Hematopoietic multipotent progenitor cell treated with erythropoietin and hydrocortisone succinate and interleukin-3 and kit ligand, for 17 days (in vitro differentiated cells): ENCODE measurements around the gene FAM171A2.
A peak's percentile ranks its signal among the peaks of the same experiment; 100 is the strongest.
"Not testable (repeated sequence)": the region's sequence is repeated elsewhere in the genome, so short reads cannot be mapped to it uniquely, and the experiment has no call there.

Source experiments
- DNase-seq: peaks from one replicate; pipeline ENCODE4 v3.0.0-alpha.2; 2015; ENCODE audit warnings: low spot score

The FAM171A2 gene

DNA sequence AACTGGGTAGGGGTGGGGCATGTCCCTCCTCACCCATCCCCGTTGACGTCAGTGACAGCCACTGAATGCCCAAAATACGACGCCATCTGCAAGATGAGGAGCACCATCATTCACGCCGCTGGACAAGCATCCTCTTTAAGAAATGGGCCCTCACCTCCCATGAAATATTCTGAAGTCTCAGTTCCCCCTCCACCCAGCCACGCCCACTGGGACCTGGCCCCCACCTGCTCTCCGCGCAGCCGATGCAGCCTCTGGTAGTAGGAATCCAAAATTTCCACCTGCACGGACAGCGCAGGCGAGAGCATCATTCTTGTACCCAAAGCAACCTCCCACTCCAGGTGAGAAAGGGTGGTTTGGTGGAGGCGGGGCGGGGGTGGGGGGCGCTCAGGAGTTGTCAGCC, 20.2 kb upstream of the FAM171A2 start:
- DNase-seq: no peak

DNA sequence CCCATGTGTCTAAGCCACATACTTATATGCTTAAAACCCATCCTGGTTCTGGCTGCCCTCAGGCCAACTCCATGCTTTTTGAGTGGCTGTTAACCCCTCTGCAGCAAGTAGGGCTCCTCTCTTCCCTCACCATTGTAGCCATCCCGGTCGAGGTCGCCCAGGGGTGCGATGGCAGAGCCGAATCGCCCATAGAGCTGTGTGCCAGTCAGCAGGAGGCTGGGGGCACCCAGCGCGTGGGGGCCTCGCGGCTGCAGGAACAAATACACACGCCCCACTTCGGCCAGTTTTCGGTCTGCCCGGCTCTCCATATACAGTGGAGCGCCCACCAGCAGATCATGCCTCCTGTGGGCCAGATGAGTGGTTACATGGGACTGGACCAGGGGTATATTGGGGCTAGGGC, 19.7 kb upstream of the FAM171A2 start:
- no peak for DNase-seq

DNA sequence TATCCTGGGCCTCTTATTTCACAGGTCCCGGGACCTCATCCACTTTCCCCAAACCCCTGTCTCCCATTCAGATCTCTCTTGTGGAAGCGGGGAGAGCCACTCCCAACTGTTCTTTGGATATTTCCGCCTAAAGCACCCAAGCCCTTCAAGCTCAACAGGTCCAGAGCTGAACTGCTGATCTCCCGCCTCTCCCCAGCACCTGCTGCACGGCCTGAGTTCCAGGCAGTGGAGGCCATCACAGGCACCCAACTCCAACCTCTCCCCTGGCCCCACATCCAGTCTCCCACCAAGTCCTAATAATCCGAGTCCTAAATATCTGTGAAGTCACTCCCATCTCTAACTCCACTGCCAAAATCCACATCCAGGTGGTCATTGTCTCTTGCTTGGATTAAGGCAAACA, 19.3 kb upstream of the FAM171A2 start:
- no peak for DNase-seq

DNA sequence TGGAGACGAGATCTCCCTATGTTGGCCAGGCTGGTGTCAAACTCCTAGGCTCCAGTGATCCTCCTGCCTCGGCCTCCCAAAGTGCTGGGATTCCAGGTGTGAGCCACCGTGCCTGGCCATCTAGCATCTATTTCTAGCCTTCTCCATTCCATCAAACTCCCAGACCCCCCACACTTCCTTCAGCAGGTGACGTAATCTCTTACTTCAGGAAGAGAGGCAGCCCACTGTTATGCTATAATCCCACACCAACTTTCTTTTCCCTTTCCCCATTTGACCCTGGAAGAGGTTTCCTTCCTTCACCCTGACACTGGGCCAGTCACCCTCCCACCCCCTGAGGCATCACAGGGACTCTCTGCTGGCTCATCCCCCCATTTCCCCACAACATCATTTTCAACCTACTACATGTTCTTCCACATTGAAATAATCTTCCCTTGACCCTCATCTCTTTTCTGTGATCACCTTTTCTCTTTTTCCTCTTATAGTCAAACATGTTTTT, 18.2 kb upstream of the FAM171A2 start:
- DNase-seq: no peak

DNA sequence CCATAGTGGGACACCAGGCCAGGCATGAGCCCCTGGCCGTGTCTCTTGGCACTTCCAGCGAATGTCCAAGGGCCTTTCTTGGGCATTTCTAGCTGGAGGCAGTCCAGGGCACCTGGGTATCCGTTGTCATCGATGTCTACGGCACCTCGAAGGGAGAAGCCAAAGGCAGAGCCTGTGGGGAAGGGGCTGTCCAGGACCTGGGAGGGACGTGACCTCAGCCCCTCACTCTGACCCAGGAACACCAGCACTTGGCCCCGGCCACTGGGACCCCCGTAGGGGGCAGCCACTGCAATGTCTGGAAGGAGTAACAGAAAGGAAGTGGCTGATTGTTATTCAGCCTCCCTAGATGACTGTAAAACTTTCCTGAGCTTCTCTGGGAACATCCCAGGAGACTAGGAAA, 17.1 kb upstream of the FAM171A2 start:
- DNase-seq: no peak

DNA sequence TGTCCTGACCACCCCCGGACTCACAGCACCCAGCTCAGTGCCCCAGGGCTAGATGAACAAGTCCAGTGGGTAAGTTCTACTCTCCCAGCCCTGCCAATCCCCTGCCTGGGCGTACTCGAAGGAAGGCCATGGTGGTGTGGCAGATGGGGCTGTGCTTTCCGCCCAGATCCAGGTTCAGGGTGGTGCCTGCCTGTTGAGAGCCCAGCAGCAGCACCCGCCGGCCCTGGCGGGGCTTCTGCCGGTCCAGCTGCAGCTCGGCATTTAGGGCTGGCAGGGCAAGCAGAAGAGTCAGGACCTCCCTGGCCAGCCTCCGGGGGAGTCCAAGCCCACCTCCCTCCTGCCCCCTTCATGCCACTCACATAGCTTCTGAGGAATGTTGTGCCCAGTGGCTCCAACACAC, 16.2 kb upstream of the FAM171A2 start:
- DNase-seq: no peak

DNA sequence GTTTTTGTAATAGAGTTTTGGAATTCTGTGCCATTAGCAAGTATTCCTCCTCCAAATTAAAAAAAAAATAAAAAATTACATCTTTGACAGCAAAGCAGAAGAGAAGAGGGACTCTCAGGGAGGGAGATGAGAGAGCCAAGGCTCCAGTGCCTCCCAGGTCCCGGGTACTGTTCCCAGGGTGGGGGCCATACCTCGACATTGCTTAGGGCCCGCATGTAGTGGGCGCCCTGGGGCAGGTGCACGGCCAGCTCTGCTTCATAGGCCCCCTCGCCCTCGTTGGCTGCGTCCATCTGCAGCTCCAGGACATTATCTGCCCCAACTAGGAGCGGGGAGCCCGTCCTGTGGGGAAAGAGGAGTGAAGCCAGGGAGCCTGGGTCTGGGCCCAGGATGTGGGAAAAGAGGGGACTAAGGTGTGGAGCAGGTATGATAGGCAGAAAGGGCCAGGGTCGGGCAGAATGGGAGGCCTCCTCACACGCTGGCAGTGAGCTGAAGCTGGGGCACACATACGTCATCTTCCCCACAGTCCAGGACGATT, 14.6 kb upstream of the FAM171A2 start:
- DNase-seq: no peak

DNA sequence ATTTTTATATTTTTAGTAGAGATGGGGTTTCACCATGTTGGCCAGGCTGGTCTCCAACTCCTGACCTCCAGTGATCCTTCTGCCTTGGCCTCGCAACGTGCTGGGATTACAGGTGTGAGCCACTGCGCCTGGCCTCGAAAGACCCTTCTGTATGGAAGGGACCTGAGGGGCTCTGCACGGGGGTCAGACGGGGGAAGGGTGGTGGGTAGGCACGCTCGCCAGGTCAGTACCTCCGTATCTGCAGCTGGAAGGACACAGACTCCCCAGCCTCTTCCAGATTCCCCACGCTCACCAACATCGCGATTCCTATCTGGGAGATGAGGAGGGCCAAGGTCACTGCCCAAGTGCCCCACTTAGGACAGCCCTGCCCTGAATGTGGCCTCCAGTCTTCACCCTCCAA, 13.1 kb upstream of the FAM171A2 start:
- no peak for DNase-seq

DNA sequence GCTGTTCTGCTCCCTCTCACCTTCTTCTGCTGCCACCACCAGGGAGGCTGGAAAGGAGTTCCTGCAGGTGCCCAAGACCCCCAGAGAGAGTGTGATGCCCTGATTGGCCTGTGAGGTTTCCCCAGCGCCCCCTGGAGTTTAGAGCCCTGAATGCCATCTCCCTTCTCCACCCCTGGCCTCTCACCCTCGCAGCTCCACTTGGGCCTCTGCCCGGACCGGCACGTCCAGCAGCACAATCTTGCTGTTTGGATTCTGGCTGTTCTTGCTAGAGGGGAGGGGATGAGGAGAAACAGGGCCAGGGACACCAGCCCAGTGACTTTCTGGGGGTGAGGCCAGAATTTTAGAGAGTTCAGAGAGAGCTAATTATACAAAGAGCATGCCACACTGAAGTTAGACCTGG, 12.5 kb upstream of the FAM171A2 start:
- peak; percentile 13 for DNase-seq

DNA sequence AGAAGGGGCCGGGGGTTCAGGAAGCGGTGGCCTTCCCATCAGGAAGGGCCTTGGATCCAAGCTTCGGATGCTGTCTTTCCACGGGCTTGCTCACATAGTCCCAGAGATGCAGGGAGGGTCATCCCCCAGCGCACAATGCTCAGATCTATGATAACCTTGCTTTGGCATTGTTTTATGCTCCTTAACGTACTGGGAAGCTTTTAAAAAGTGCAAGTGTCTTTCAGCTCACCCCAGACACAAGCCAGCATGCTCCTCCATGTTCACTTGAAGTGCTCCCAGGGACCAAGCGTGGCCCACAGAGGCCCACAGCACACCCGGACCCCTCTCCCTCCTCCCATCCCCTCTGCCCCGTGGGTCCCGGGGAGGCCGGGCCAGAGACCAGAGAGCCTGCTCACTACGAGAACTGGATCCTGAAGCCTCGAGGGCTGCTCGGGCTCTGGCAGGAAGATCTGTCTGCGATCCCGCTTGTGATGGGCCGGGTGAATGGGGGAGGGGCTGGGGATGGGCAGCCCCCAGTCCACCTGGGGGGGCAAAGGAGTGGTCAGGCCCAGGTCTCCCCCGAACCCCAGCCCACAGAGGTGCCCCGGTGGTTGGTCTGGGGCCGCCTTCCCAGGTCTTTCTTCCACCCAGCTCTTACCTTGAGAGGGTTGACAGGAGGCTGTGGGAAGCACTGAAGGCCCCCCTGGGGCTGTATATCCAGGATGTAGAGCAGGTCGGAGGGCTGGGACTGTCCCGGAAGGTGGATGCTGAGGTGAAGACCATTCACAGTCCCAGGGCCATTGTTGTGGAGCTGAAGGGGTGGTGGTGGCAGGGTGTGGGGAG, 11.8 kb upstream of the FAM171A2 start:
- no peak for DNase-seq

DNA sequence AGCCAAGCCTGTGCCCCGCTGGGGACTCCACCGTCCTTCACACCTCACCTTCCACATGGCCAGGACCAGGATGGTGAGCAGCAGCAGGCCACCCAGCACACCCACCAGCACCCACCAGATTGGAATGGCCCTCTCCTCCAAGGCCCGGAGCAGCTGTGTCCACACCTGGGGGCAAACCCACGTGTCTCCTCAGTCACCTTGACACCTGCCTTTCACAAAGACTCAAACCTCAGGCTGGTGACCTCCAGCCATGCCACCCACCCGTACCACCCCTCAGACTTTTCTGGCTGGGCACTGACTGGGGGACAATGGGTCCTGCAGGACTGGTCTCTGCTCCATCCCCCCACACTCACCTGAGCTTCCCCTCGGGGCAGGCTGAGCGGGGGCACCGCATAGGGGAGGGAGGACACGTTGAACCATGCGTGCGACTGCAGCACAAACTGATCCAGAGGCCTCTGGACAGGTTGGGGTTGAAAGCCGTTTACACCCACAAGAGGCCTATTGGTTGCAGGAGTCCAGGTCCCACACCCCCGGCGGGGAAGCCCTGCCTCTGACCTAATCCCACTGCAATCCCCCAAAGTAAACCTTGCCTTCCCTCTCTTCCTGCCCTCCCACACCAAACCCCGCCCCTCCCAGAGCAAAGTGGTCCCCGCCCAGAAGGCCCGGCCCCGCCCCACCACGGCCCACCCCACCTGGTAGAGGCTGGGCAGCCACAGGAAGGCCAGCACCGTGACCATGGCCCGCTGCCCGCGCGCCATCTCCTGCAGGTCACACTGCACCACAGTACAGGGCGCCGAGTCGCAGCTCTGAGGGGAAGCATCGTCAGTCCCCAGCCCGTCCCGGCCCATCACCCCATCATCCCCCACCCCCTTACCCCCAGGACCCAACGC, 10.9 kb upstream of the FAM171A2 start:
- DNase-seq: no peak

DNA sequence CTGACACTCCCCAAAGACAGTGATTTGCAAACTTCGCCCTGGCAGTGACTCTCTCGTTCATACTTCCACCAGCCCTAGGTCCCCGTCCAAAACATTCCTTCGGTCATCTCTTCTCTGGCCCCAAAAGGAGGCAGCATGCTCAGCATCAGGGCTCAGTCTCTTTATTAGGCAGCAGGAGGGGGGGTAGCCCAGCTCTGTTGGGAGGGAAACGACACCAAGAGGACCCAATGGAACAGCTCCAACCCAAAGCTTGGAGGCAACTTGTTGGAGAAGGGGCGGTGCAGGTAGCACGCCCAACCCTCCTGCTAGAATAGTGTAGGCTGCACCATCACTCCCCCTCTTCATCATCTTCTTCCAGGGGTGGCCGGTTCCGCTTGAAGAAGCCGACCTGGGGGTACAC, 8.4 kb upstream of the FAM171A2 start:
- DNase-seq: no peak

DNA sequence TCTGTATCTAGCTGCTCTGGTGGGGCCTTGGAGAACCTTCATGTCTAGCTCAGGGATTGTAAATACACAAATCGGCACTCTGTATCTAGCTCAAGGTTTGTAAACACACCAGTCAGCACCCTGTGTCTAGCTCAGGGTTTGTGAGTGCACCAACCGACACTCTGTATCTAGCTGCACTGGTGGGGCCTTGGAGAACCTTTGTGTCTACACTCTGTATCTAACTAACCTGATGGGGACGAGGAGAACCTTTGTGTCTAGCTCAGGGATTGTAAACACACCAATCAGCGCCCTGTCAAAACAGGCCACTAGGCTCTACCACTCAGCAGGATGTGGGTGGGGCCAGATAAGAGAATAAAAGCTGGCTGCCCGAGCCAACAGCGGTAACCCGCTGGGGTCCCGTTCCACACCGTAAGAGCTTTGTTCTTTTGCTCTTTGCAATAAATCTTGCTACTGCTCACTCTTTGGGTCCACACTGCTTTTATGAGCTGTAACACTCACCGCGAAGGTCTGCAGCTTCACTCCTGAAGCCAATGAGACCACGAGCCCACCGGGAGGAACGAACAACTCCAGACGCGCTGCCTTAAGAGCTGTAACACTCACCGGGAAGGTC, 5.9 kb upstream of the FAM171A2 start:
- DNase-seq: not testable (repeated sequence)

DNA sequence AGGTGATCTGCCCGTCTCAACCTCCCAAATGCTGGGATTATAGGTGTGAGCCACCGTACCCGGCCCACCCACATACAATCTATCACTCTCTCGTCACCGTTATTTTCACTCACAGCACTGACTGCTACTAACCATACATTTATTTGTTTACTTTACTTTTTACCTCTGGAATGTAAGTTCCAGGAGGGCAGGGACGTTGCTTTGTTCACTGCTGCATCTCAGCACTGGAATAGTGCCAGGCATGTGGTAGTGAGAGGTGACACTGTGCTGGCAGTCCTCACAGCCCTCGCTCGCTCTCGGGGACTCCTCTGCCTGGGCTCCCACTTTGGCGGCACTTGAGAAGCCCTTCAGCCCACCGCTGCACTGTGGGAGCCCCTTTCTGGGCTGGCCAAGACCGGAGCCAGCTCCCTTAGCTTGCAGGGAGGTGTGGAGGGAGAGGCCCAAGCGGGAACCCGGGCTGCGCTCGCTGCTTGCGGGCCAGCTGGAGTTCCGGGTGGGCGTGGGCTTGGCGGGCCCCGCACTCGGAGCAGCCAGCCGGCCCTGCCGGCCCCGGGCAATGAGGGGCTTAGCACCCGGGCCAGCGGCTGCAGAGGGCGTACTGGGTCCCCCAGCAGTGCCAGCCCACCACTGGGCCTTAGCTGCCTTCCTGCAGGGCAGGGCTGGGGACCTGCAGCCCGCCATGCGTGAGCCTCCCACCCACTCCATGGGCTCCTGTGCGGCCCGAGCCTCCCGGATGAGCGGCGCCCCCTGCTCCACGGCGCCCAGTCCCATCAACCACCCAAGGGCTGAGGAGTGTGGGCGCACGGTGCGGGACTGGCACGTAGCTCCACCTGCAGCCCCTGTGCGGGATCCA, 5.0 kb upstream of the FAM171A2 start:
- DNase-seq: not testable (repeated sequence)

DNA sequence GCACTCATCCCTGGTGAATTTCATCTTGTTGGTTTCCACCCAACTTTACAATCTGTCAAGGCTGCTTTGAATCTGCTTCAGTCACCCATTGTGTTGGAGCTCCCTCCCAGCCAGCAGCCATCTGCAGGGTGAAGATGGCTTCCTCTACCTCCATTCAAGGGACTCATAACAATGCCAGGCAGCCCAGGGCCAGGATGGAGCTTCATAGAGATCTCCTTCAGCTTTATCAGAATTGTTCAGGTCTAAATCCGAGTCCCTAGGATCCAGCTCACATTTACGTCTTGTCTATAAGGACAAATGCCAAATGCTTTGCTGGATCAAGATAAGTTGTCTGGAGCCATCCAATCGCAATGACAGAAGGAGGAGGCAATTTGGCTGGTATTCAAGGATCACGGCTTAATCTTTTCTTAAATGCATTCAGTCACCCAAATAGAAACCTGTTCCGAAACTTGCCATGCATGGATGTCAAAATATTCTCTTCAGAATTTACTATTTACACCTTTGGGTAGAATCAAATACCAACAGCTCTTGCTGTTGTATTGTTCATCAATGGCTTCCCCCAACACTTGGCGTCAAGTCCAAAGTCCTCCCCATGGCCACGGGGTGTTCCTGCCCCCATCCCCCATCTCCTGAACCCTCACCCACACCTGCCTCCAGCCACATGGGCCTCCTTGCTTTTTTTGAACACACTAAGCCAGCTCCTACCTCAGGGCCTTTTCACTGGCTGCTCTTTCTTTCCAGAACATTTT, 3.8 kb upstream of the FAM171A2 start:
- no peak for DNase-seq

DNA sequence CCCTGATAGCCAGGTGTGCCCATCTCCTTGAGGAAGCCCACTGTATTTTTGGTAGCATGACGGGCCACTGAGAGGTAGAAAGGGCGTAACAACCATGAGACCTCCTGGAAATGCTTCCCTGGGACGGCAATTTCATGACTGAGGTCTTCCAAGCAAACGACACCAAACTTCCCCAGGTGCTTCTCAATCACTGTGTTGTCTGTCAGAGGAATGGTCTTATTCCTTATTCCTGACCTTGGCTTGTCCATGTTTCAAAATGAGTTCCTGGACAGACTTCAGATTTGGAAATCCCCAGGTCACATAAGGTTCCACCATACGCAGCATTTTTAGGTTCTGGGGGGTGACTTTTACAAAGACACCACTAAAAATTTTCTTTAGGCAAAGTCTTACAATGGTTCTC, 1.4 kb upstream of the FAM171A2 start:
- DNase-seq: not testable (repeated sequence)

DNA sequence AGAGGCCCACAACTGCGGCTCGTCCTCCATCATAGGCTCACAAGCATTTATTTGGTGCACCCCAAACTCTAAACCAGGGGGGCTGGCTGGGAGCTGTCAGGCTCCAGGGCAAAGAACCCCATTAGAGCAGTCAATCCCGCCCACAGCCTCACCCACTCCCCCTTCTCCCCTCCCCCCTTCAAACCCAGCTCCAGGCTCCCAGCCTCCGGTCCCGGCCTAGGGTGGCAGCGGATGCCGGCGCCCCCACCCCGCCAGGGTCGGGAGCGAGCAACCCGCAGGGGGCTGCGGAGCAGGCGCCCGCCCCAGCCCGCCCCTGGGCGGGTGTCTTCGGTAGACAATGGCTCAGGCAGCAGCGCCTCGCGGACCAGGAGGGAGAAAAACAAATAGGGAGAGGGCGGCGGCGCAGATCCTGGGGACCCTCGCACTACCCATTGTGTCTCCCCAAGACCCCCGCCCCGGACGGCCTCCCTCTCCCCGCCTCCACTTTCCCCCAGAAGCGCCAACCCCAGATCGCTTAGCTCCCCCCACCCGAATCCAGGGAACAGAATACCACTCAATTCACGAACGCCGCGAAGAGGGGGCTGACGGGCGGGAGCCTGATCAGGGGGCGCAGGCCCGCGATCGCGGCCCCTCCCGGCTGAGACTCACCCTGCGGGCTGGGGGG, 572 bp downstream of the FAM171A2 start:
- no peak for DNase-seq

DNA sequence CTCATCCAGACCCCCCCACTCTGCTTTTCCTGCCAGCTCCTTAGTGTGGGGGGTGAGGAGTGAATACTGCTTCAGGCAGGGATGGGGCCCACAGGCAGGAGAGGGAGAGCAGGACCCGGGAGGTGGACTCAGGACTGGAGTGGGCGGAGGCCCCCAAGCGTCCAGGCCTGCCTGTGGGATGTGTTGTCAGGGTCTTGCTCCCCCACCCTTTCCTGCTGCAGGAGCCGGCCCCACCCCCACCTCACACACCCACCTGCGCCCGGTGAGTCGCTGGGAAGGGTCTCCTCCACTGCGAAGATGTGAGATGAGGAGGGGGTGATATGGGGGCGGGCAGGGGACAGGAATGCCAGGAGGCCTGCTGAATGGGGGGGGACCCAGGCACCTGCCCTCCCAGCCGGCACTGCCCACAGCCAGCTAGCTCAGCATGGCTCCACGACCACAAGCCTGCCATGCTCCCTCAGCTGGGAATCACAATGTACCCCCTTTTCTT, 1.1 kb downstream of the FAM171A2 start:
- no peak for DNase-seq

DNA sequence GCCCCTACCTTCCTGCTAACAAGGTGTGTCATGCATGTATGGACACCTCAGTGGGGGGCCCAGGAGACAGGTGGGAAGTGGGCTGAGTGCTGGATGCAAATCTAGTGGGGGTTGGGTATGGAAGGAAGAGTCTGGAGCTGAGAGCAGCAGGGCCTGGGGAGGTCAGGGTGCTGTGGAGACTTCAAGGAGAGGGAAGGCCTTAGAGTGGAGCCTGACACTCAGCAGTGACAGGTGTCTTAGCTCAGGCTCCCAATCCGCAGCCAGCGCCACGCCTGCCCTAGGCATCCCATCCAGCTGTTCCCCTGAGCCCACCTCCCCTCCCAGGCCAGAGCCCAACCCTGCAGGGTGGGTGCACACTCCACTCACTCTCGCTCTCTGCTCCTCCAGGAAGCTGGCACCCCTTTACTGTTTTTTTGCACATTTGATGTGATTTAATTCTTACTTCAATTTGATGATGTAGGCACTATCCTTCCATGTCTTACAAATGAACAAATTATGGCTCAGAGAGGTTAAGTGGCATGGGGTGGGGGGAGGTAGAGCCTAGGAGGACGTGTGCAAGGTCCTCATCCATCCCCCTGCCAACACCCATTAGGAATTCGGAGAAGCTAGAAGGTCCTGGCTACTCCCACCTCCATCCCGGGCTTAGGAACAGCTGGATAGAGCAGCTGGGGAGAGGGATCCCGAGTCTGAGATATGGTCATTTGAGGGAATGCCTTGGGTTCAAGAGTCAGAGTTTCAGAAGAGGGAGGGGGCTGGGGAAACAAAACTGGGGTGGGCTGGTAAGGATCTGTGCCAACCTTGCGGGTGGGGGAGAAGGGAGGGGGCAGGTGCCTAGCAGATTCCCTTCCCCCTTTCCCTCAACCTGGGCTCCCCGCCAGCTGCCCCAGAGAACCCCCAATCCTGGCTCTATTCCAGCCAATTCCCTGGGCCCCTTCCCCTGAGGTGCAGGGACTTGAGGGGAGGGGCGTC, 2.1 kb downstream of the FAM171A2 start:
- no peak for DNase-seq
